ENCODE data around the gene PIGB. TPM values are rescaled to one million over a fixed set of nuclear protein-coding genes. Genes with fewer than 3 reads are reported as not detected.

Gene PIGB
- total and polyA plus RNA-seq, 2 of the 13 experiments (the other 11 are each of a cell fraction or from before 2014, with no cell fraction given): 14.5 to 19.1 TPM

DNA sequence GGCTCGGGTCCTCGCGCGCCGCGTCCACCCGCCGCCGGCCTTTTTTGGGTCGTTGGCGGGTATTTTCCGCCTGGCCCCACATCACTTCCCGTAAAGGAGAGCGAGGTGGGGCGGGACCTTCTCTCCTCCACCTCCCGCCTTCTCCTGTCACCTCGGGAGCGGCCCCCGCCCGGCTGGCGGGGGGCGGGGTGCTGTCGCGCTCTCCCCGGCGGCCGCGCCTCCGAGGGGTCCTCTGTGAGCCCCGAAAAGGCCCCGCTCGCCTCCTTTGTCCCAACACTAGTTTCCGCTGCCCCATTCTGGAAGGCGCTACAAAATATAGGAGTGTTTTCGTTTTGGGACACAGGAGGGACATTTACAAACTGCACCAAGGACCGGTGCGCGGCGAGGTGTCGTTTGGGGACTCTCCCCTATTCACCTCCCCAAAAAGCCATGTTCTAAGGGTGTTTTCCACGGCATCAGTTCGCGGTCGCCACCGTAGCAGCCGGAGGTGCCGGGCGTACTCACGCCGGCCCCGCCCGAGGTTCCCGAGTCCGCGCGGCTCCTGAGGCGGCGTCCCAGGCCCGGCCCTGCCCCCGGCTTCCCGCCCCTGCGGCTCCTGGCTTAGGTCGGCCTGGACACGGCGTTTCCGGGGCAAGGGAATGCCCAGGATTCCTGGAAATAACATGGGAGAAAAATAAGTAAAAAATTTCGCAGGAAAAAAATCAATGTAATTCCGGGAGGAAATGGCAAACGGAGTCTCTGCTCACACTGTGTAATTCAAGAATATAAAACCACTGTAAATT is 29.1 kb upstream of the PIGB start, which contains the start of gene RAB27A (continued):
- TF ChIP-seq HMG20A (CRISPR knock-in tag; IDR thresholded peaks at IDR 0.05; ENCODE audit: borderline replicate concordance) (no peak), ZNF432 (CRISPR knock-in tag; IDR thresholded peaks at IDR 0.05; ENCODE audit: borderline replicate concordance) (no peak), MAFK (conservative IDR thresholded peaks at IDR 0.05 in 1 of 2, IDR thresholded peaks at IDR 0.05 in 1 of 2; ENCODE audit: low read length in 2 of 2) (no peak), ADNP (CRISPR knock-in tag; IDR thresholded peaks at IDR 0.05) (no peak), PHF20 (CRISPR knock-in tag; IDR thresholded peaks at IDR 0.05) (no peak), ZNF7 (CRISPR knock-in tag; IDR thresholded peaks at IDR 0.05) (no peak), ZSCAN20 (CRISPR knock-in tag; IDR thresholded peaks at IDR 0.05; ENCODE audit: borderline replicate concordance) (peak; percentile 77; the same call in 1 of the 2 replicates), ZMYM3 (CRISPR knock-in tag; IDR thresholded peaks at IDR 0.05) (no peak), ZNF33B (CRISPR knock-in tag; IDR thresholded peaks at IDR 0.05) (no peak), ZNF572 (CRISPR knock-in tag; IDR thresholded peaks at IDR 0.05) (no peak), RARA (CRISPR knock-in tag; IDR thresholded peaks at IDR 0.05) (no peak), CENPX (CRISPR knock-in tag; IDR thresholded peaks at IDR 0.05) (no peak), TEAD3 (CRISPR knock-in tag; optimal IDR thresholded peaks at IDR 0.05; ENCODE audit: borderline replicate concordance) (no peak), TOPORS (CRISPR knock-in tag; IDR thresholded peaks at IDR 0.05) (no peak), IRF2 (CRISPR knock-in tag; IDR thresholded peaks at IDR 0.05) (peak; percentile 11; the same call in 1 of the 2 replicates), ZNF564 (CRISPR knock-in tag; IDR thresholded peaks at IDR 0.05) (peak; percentile 42; the same call in 1 of the 2 replicates), ZNF251 (CRISPR knock-in tag; IDR thresholded peaks at IDR 0.05) (no peak)
- TF ChIP-seq, protein P1, sequence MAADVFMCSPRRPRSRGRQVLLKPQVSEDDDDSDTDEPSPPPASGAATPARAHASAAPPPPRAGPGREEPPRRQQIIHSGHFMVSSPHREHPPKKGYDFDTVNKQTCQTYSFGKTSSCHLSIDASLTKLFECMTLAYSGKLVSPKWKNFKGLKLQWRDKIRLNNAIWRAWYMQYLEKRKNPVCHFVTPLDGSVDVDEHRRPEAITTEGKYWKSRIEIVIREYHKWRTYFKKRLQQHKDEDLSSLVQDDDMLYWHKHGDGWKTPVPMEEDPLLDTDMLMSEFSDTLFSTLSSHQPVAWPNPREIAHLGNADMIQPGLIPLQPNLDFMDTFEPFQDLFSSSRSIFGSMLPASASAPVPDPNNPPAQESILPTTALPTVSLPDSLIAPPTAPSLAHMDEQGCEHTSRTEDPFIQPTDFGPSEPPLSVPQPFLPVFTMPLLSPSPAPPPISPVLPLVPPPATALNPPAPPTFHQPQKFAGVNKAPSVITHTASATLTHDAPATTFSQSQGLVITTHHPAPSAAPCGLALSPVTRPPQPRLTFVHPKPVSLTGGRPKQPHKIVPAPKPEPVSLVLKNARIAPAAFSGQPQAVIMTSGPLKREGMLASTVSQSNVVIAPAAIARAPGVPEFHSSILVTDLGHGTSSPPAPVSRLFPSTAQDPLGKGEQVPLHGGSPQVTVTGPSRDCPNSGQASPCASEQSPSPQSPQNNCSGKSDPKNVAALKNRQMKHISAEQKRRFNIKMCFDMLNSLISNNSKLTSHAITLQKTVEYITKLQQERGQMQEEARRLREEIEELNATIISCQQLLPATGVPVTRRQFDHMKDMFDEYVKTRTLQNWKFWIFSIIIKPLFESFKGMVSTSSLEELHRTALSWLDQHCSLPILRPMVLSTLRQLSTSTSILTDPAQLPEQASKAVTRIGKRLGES (CRISPR knock-in tag; IDR thresholded peaks at IDR 0.05; ENCODE audit: borderline replicate concordance): 0 out of 2 replicates have a peak, but pooled peaks have one; percentile 4
- TF ChIP-seq, protein P2, sequence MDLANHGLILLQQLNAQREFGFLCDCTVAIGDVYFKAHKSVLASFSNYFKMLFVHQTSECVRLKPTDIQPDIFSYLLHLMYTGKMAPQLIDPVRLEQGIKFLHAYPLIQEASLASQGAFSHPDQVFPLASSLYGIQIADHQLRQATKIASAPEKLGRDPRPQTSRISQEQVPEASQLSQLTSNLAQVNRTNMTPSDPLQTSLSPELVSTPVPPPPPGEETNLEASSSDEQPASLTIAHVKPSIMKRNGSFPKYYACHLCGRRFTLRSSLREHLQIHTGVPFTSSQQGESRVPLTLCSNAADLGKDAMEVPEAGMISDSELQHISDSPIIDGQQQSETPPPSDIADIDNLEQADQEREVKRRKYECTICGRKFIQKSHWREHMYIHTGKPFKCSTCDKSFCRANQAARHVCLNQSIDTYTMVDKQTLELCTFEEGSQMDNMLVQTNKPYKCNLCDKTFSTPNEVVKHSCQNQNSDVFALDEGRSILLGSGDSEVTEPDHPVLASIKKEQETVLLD (CRISPR knock-in tag; IDR thresholded peaks at IDR 0.05; ENCODE audit: low read depth): no peak
- TF ChIP-seq, protein P3, sequence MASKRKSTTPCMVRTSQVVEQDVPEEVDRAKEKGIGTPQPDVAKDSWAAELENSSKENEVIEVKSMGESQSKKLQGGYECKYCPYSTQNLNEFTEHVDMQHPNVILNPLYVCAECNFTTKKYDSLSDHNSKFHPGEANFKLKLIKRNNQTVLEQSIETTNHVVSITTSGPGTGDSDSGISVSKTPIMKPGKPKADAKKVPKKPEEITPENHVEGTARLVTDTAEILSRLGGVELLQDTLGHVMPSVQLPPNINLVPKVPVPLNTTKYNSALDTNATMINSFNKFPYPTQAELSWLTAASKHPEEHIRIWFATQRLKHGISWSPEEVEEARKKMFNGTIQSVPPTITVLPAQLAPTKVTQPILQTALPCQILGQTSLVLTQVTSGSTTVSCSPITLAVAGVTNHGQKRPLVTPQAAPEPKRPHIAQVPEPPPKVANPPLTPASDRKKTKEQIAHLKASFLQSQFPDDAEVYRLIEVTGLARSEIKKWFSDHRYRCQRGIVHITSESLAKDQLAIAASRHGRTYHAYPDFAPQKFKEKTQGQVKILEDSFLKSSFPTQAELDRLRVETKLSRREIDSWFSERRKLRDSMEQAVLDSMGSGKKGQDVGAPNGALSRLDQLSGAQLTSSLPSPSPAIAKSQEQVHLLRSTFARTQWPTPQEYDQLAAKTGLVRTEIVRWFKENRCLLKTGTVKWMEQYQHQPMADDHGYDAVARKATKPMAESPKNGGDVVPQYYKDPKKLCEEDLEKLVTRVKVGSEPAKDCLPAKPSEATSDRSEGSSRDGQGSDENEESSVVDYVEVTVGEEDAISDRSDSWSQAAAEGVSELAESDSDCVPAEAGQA (IDR thresholded peaks at IDR 0.05; ENCODE audit: low read depth): no peak
- TF ChIP-seq, protein P3 (CRISPR knock-in tag; IDR thresholded peaks at IDR 0.05; ENCODE audit: borderline replicate concordance): peak; percentile 51; the same call in 1 of the 2 replicates

Measured in HepG2 (cell line).